Measurements from ENCODE around the gene TMEM25.

- no peak for TF ChIP-seq TAF1 (IDR thresholded peaks at IDR 0.05; ENCODE audit: borderline replicate concordance, insufficient read depth, low read length)
- TF ChIP-seq POLR2AphosphoS5 (IDR thresholded peaks at IDR 0.05; ENCODE audit: low read depth, low read length), result no peak
- TF ChIP-seq REST (IDR thresholded peaks at IDR 0.05; ENCODE audit: insufficient read depth in 1 of 2, low read depth in 2 of 2, low read length in 2 of 2), result no peak
- TF ChIP-seq SIN3A (IDR thresholded peaks at IDR 0.05; ENCODE audit: borderline replicate concordance, insufficient read depth, low read length), result no peak
These were observed 649 bp downstream of the TMEM25 start for GRCh38 chr11:118531597-118532084.
